ENCODE measurements around the gene YWHAG. TPM values are rescaled to one million over a fixed set of nuclear protein-coding genes. Genes with fewer than 3 reads are reported as not detected.

Gene YWHAG
- total and polyA plus RNA-seq, 2 of the 13 experiments (the other 11 are each of a cell fraction or from before 2014, with no cell fraction given), result 36.9 to 67.5 TPM

DNA sequence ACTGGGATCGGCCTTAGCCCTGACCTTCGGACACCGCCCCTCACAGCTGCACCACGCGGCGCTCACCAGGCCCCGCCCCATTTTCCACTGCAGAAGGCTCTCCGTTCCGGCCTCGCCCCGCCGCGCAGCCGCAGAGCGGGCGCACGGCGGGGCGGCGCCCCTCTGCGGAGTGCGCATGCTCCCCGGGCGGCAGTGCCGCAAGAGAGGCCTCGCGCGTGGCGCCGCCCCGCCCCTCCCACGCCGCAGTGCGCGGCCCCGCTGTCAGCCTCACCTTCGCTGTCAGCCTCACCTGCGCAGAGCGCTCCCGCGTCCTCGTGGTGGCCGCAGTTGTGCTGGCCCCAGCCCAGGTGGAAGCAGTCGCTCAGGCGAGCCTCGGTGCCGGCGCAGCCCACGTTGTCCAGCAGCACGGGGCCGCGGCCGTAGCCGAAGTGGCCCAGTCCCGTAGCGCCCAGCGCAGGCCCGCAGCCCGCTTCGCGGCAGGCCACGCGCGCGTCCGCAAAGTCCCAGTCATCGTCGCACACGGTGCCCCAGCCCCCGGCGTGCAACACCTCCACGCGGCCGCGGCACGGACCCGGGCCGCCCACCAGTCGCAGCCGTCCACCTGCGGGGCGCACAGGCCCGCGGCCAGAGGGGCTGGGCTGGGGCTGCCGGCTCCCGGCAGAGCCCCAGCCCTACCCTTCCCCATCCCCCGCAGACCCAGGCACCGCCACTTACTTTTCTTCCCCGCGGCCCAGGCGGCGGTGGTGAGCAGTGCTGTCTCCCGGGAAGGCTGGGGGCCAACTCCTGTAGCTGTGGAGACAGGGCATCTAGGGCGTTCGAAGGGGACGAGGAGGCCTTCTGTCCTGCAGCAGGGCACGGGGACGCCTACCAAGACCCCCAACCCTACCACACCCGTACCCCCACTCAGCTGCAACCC is 34.6 kb upstream of the YWHAG start (continued):
- no peak for TF ChIP-seq ZNF282 (IDR thresholded peaks at IDR 0.05; ENCODE audit: partially characterized antibody)
- TF ChIP-seq, protein P1, sequence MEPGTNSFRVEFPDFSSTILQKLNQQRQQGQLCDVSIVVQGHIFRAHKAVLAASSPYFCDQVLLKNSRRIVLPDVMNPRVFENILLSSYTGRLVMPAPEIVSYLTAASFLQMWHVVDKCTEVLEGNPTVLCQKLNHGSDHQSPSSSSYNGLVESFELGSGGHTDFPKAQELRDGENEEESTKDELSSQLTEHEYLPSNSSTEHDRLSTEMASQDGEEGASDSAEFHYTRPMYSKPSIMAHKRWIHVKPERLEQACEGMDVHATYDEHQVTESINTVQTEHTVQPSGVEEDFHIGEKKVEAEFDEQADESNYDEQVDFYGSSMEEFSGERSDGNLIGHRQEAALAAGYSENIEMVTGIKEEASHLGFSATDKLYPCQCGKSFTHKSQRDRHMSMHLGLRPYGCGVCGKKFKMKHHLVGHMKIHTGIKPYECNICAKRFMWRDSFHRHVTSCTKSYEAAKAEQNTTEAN (CRISPR knock-in tag; conservative IDR thresholded peaks at IDR 0.05), result peak; percentile 77
- TF ChIP-seq MAFK (conservative IDR thresholded peaks at IDR 0.05 in 1 of 2, IDR thresholded peaks at IDR 0.05 in 1 of 2; ENCODE audit: low read length in 2 of 2), result no peak
- no peak for TF ChIP-seq NFE2L1 (CRISPR knock-in tag; IDR thresholded peaks at IDR 0.05; ENCODE audit: borderline replicate concordance)
- TF ChIP-seq SIN3A (IDR thresholded peaks at IDR 0.05; ENCODE audit: borderline replicate concordance, low read depth, low read length), result peak; percentile 42; the same call in 1 of the 2 replicates
- TF ChIP-seq ZNF570 (CRISPR knock-in tag; IDR thresholded peaks at IDR 0.05; ENCODE audit: borderline replicate concordance), result no peak
- TF ChIP-seq ZFP36L2 (CRISPR knock-in tag; IDR thresholded peaks at IDR 0.05), result 0 out of 2 replicates have a peak, but pooled peaks have one; percentile 66
- peak; percentile 94; the same call in 1 of the 2 replicates for TF ChIP-seq ZNF138 (CRISPR knock-in tag; IDR thresholded peaks at IDR 0.05; ENCODE audit: low read depth)
- no peak for TF ChIP-seq SRSF1 (optimal IDR thresholded peaks at IDR 0.05; ENCODE audit: low read depth, low read length)
- TF ChIP-seq ZNF775 (CRISPR knock-in tag; IDR thresholded peaks at IDR 0.05; ENCODE audit: borderline replicate concordance), result no peak
- peak; percentile 60; the same call in 1 of the 2 replicates for TF ChIP-seq ZNF354B (CRISPR knock-in tag; IDR thresholded peaks at IDR 0.05)
- peak; percentile 36 for TF ChIP-seq PHF20 (CRISPR knock-in tag; IDR thresholded peaks at IDR 0.05)
- 0 out of 2 replicates have a peak, but pooled peaks have one; percentile 45 for TF ChIP-seq KIAA2018 (CRISPR knock-in tag; IDR thresholded peaks at IDR 0.05; ENCODE audit: borderline replicate concordance)
- TF ChIP-seq MYC (CRISPR knock-in tag; IDR thresholded peaks at IDR 0.05; ENCODE audit: borderline replicate concordance), result peak; percentile 97
- peak; percentile 92 for TF ChIP-seq SP4 (CRISPR knock-in tag; IDR thresholded peaks at IDR 0.05)
- no peak for TF ChIP-seq ZNF83 (CRISPR knock-in tag; IDR thresholded peaks at IDR 0.05; ENCODE audit: borderline replicate concordance)
- TF ChIP-seq, protein P2, sequence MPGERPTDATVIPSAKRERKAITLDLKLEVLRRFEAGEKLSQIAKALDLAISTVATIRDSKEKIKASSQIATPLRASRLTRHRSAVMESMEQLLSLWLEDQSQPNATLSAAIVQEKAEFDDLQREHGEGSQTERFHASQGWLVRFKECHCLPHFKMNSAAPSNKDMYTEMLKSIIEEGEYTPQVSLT (CRISPR knock-in tag; IDR thresholded peaks at IDR 0.05; ENCODE audit: borderline replicate concordance, low read depth), result no peak; the same call in 1 of the 2 replicates
- TF ChIP-seq ATF7 (IDR thresholded peaks at IDR 0.05), result no peak
- no peak for TF ChIP-seq ATF7 (CRISPR knock-in tag; IDR thresholded peaks at IDR 0.05)
